Measurements from ENCODE around the gene DNMT1.

Gene DNMT1

GRCh38 chr19:10091895-10092641, 102.7 kb downstream of the DNMT1 start:
- Mint-ChIP-seq H3K27ac (no peak overlapping the region), H3K4me1 (ENCODE audit: low read depth) (peaks cover 26% of the 10 kb centered on the region), H3K27me3 (peaks cover 2% of the 10 kb centered on the region), H3K9me3 (no peaks in the 10 kb centered on the region), H3K36me3 (ENCODE audit: low read depth) (peaks cover 61% of the 10 kb centered on the region), H3K4me3 (no peak overlapping the region)
- intact Hi-C loops (cut with micrococcal nuclease) = no loop called here

DNA sequence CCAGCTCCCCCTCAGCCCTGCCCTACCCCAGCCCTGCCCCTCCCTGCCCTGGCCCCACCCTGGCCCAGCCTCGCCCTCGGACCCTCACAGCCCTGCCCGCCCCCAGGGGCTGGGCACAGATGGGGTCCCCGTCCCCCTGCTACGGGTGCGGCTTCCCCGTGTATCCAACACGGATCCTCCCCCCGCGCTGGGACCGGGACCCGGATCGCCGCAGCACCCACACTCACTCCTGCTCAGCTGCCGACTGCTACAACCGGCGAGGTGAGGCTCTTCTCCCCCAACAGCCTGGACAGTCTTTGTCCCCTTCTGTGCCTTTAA, 103.4 kb downstream of the DNMT1 start:
- H3K27ac Mint-ChIP-seq = no peak overlapping the region
- H3K4me3 Mint-ChIP-seq = no peak overlapping the region
- H3K9me3 Mint-ChIP-seq = no peaks in the 10 kb centered on the region
- H3K36me3 Mint-ChIP-seq (ENCODE audit: low read depth) = peaks cover 67% of the 10 kb centered on the region
- peaks cover 2% of the 10 kb centered on the region for H3K27me3 Mint-ChIP-seq
- H3K4me1 Mint-ChIP-seq (ENCODE audit: low read depth) = peaks cover 32% of the 10 kb centered on the region
- intact Hi-C loops (cut with micrococcal nuclease) = no loop called here

- intact Hi-C loops (cut with micrococcal nuclease) = no loop called here
- Mint-ChIP-seq H3K27ac (peak overlapping the region; percentile 30), H3K27me3 (peaks cover 2% of the 10 kb centered on the region), H3K36me3 (ENCODE audit: low read depth) (peaks cover 74% of the 10 kb centered on the region), H3K4me1 (ENCODE audit: low read depth) (peaks cover 26% of the 10 kb centered on the region), H3K4me3 (no peak overlapping the region), H3K9me3 (no peaks in the 10 kb centered on the region)
These were observed 104.9 kb downstream of the DNMT1 start for GRCh38 chr19:10089801-10090375.

- peak overlapping the region; percentile 30 for H3K27ac Mint-ChIP-seq
- peaks cover 73% of the 10 kb centered on the region for H3K36me3 Mint-ChIP-seq (ENCODE audit: low read depth)
- H3K4me1 Mint-ChIP-seq (ENCODE audit: low read depth) = peaks cover 26% of the 10 kb centered on the region
- H3K4me3 Mint-ChIP-seq = no peak overlapping the region
- intact Hi-C loops (cut with micrococcal nuclease) = no loop called here
- H3K9me3 Mint-ChIP-seq = no peaks in the 10 kb centered on the region
- peaks cover 2% of the 10 kb centered on the region for H3K27me3 Mint-ChIP-seq
These were observed 105.7 kb downstream of the DNMT1 start for GRCh38 chr19:10088949-10089554.

DNA sequence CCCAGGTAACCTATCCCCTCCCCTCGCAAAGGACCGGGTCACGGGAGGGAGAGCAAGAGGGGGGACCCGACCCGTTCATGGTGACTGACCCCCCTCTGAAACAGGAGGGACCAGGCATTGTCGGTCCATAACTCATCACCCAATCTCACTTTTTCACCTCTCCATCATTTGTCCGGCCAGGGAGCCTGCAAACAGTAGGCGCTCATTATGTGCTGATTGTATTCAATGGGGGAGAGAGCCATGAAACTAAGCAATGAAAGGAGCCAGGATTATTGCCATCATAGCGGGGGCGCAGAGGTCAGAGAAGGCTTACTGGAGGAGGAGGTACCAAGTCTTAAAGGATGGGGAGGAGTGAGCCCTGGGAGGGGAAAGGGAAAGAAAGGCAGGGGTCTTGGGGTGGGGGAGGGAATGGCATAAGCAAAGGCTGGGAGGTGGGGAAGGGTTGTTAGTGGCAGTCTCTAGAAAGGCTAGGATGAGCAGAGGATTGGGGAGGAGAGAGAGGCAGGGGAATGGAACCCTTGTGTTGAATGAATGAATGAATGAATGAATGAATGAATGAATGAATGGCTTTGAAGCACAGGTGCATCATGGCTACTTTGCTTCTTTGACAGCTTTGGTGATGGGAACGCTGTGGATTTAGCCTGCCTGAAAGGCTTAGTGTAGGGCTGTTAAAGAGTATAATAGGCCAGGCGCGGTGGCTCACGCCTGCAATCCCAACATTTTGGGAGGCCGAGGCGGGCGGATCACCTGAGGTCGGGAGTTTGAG, 107.3 kb downstream of the DNMT1 start:
- intact Hi-C loops (cut with micrococcal nuclease) = no loop called here
- Mint-ChIP-seq H3K9me3 (no peaks in the 10 kb centered on the region), H3K36me3 (ENCODE audit: low read depth) (peaks cover 57% of the 10 kb centered on the region), H3K27me3 (peaks cover 2% of the 10 kb centered on the region), H3K4me1 (ENCODE audit: low read depth) (peaks cover 26% of the 10 kb centered on the region), H3K27ac (peak overlapping the region; percentile 83), H3K4me3 (peak overlapping the region; percentile 88)

GRCh38 chr19:10086591-10087192, 108.1 kb downstream of the DNMT1 start:
- H3K4me1 Mint-ChIP-seq (ENCODE audit: low read depth) = peaks cover 24% of the 10 kb centered on the region

GRCh38 chr19:10085641-10086590, 108.8 kb downstream of the DNMT1 start, which contains the start of gene SHFL:
SHFL (plus strand) TSS chr19:10086317; CDS start chr19:10086428, 111 bp downstream.
- Mint-ChIP-seq H3K9me3 (no peaks in the 10 kb centered on the region), H3K27ac (peak within 1 kb of the TSS; percentile 83), H3K36me3 (ENCODE audit: low read depth) (peaks cover 41% of the 10 kb centered on the region), H3K4me3 (peak within 1 kb of the TSS; percentile 88), H3K27me3 (peaks cover 8% of the 10 kb centered on the region), H3K4me1 (ENCODE audit: low read depth) (peaks cover 27% of the 10 kb centered on the region)
- intact Hi-C loops (cut with micrococcal nuclease) = no loop called here

More at GRCh38 chr19:10086591-10087192, 108.1 kb downstream of the DNMT1 start:
- H3K36me3 Mint-ChIP-seq (ENCODE audit: low read depth) = peaks cover 49% of the 10 kb centered on the region
- peak overlapping the region; percentile 83 for H3K27ac Mint-ChIP-seq
- peak overlapping the region; percentile 88 for H3K4me3 Mint-ChIP-seq
- intact Hi-C loops (cut with micrococcal nuclease) = no loop called here
- peaks cover 4% of the 10 kb centered on the region for H3K27me3 Mint-ChIP-seq
- no peaks in the 10 kb centered on the region for H3K9me3 Mint-ChIP-seq

DNA sequence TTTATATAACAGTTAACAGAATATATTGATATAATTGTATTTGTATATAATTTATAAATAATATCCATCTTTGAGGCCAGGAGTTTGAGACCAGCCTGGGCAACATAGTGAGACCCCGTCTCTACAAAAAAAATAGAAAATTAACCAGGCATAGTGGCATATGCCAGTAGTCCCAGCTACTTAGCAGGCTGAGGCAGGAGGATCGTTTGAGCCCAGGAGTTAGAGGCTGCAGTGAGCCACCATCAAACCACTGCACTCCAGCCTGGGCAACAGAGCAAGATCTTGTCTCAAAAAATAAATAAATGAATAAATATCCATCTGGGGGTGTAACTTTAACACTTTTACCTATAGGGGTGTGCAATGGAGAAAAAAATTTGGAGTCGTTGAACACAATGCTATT, 110.0 kb downstream of the DNMT1 start:
- peaks cover 24% of the 10 kb centered on the region for H3K4me1 Mint-ChIP-seq (ENCODE audit: low read depth)
- intact Hi-C loops (cut with micrococcal nuclease) = no loop called here
- peaks cover 8% of the 10 kb centered on the region for H3K27me3 Mint-ChIP-seq
- H3K27ac Mint-ChIP-seq = no peak overlapping the region
- peaks cover 30% of the 10 kb centered on the region for H3K36me3 Mint-ChIP-seq (ENCODE audit: low read depth)
- no peak overlapping the region for H3K4me3 Mint-ChIP-seq
- no peaks in the 10 kb centered on the region for H3K9me3 Mint-ChIP-seq

GRCh38 chr19:10083911-10084310, 110.8 kb downstream of the DNMT1 start:
- Mint-ChIP-seq H3K4me1 (ENCODE audit: low read depth) (peaks cover 19% of the 10 kb centered on the region), H3K9me3 (no peaks in the 10 kb centered on the region), H3K27me3 (peaks cover 12% of the 10 kb centered on the region), H3K4me3 (no peak overlapping the region), H3K36me3 (ENCODE audit: low read depth) (peaks cover 21% of the 10 kb centered on the region), H3K27ac (no peak overlapping the region)
- intact Hi-C loops (cut with micrococcal nuclease) = no loop called here

Measured in dendritic cell treated with granulocyte-macrophage colony-stimulating factor and Interleukin-4, amounts not matched to agents 40 ng/mL and 50 ng/mL, for 4 days (primary cell).